Endothelial cell (in vitro differentiated cells): Measurements from ENCODE around the gene ABLIM1. TPM values are rescaled to one million over a fixed set of nuclear protein-coding genes. Genes with fewer than 3 reads are reported as not detected.

ENCODE experiments used
- DNase-seq: peaks from one replicate; pipeline ENCODE4 v3.0.0; 2021; ENCODE audit warnings: low spot score
- H3K27ac Mint-ChIP-seq: one replicate; pipeline ENCODE4 v1.8.0; 2021; ENCODE audit warnings: mixed read lengths, inconsistent platforms; ENCODE audit not compliant: unreplicated experiment
- H3K27me3 Mint-ChIP-seq: one replicate; pipeline ENCODE4 v1.8.0; 2021; ENCODE audit warnings: mild to moderate bottlenecking, moderate library complexity, mixed read lengths, inconsistent platforms; ENCODE audit not compliant: unreplicated experiment
- H3K36me3 Mint-ChIP-seq: one replicate; pipeline ENCODE4 v1.8.0; 2021; ENCODE audit warnings: mild to moderate bottlenecking, low read depth, mixed read lengths, inconsistent platforms; ENCODE audit not compliant: unreplicated experiment
- H3K4me1 Mint-ChIP-seq: one replicate; pipeline ENCODE4 v1.8.0; 2021; ENCODE audit warnings: mild to moderate bottlenecking, mixed read lengths, inconsistent platforms; ENCODE audit not compliant: unreplicated experiment
- H3K4me3 Mint-ChIP-seq: one replicate; pipeline ENCODE4 v1.8.0; 2021; ENCODE audit warnings: mild to moderate bottlenecking, mixed read lengths, inconsistent platforms; ENCODE audit not compliant: unreplicated experiment
- H3K9me3 Mint-ChIP-seq: one replicate; pipeline ENCODE4 v1.8.0; 2021; ENCODE audit warnings: mixed read lengths, inconsistent platforms; ENCODE audit not compliant: unreplicated experiment
- CTCF ChIP-seq: fragments of 200-600 bp; sonication (generic); IDR thresholded peaks from one replicate; pipeline ENCODE4 v1.5.0; 2021; ENCODE audit warnings: antibody characterized with exemption; ENCODE audit not compliant: unreplicated experiment
- total RNA-seq: library from RNA; stranded (reverse); fragmentation: NEBNext Ultra II Directional; extraction: Animal tissue kit (Norgen Biotek cat#: 25700); gene quantifications from one replicate; pipeline ENCODE4 v1.2.1, GENCODE V29; 2021; ENCODE audit not compliant: unreplicated experiment

The ABLIM1 gene
- total RNA-seq, 1 donor from 2014 or later: 55.9 TPM

GRCh38 chr10:114400091-114400490 is 258.0 kb downstream of the ABLIM1 start:
- H3K36me3 Mint-ChIP-seq: no peaks in the 10 kb centered on the region
- peaks cover 8% of the 10 kb centered on the region for H3K27me3 Mint-ChIP-seq
- H3K9me3 Mint-ChIP-seq: no peaks in the 10 kb centered on the region
- H3K4me3 Mint-ChIP-seq: no peak overlapping the region
- peaks cover 13% of the 10 kb centered on the region for H3K4me1 Mint-ChIP-seq
- H3K27ac Mint-ChIP-seq: no peak overlapping the region
- TF ChIP-seq CTCF: no peak
- no peak for DNase-seq

- TF ChIP-seq CTCF: no peak
- peaks cover 13% of the 10 kb centered on the region for H3K4me1 Mint-ChIP-seq
- no peaks in the 10 kb centered on the region for H3K36me3 Mint-ChIP-seq
- H3K27me3 Mint-ChIP-seq: peaks cover 6% of the 10 kb centered on the region
- no peaks in the 10 kb centered on the region for H3K9me3 Mint-ChIP-seq
- no peak overlapping the region for H3K4me3 Mint-ChIP-seq
- DNase-seq: no peak
- H3K27ac Mint-ChIP-seq: no peak overlapping the region
Measured at GRCh38 chr10:114399576-114399975, 258.5 kb downstream of the ABLIM1 start.

- H3K27ac Mint-ChIP-seq: no peak overlapping the region
- H3K27me3 Mint-ChIP-seq: peaks cover 6% of the 10 kb centered on the region
- H3K9me3 Mint-ChIP-seq: no peaks in the 10 kb centered on the region
- H3K36me3 Mint-ChIP-seq: no peaks in the 10 kb centered on the region
- DNase-seq: no peak
- peaks cover 13% of the 10 kb centered on the region for H3K4me1 Mint-ChIP-seq
- no peak overlapping the region for H3K4me3 Mint-ChIP-seq
- no peak for TF ChIP-seq CTCF
Measured at GRCh38 chr10:114398587-114399331, 259.3 kb downstream of the ABLIM1 start.

GRCh38 chr10:114397651-114398145 is 260.4 kb downstream of the ABLIM1 start:
- H3K36me3 Mint-ChIP-seq: no peaks in the 10 kb centered on the region
- peaks cover 6% of the 10 kb centered on the region for H3K4me1 Mint-ChIP-seq
- H3K9me3 Mint-ChIP-seq: no peaks in the 10 kb centered on the region
- no peak for TF ChIP-seq CTCF
- no peak overlapping the region for H3K27ac Mint-ChIP-seq
- DNase-seq: no peak
- H3K27me3 Mint-ChIP-seq: peaks cover 9% of the 10 kb centered on the region
- H3K4me3 Mint-ChIP-seq: no peak overlapping the region

GRCh38 chr10:114396464-114396863 is 261.6 kb downstream of the ABLIM1 start:
- peaks cover 11% of the 10 kb centered on the region for H3K27me3 Mint-ChIP-seq
- no peak for DNase-seq
- no peaks in the 10 kb centered on the region for H3K9me3 Mint-ChIP-seq
- no peak for TF ChIP-seq CTCF
- no peak overlapping the region for H3K27ac Mint-ChIP-seq
- peaks cover 4% of the 10 kb centered on the region for H3K4me1 Mint-ChIP-seq
- no peaks in the 10 kb centered on the region for H3K36me3 Mint-ChIP-seq
- H3K4me3 Mint-ChIP-seq: no peak overlapping the region
